GM12801 (cell line): ENCODE data around the gene HDAC9.

Source experiments
- TF ChIP-seq, protein P1 (sequence below): IDR thresholded peaks from one replicate; pipeline ENCODE4 v1.5.1; 2011; ENCODE audit warnings: control low read depth; ENCODE audit not compliant: insufficient read length; ENCODE audit errors: extremely low read depth

The HDAC9 gene

DNA sequence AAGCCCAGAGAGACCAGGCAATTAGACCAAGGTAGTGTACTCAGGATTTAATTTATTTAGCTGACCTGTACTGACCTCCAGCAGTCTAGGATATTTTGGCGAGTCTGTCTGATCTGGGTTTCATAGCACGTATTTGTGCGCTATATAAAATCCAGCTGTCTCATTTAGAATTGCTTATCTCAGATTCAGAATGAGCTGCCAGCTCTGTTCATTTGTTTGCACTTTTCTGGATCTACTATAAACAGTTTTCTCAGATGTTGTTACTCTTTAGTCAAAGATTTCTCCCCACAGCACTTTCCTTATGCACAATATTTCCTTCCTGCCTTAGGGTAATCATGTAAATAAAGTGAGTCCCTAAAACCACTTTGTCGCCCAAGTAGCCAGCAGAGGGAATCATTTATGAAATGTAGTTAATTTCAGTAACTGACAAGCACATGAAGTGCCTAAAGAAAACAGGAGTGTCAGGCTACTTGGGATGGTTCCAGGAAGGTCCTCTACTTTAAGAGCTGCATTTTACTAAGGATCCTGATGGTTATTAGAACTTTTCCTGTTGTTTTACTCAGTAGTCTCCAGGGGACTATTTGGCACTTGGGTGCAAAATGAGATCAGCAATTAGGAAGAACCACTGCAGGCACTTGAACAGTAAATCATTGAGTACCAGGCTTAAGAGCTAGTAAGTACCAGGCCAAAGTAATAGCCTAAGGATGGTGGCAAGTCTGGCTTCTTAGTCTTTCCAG, 395.5 kb downstream of the HDAC9 start:
- TF ChIP-seq, protein P1, sequence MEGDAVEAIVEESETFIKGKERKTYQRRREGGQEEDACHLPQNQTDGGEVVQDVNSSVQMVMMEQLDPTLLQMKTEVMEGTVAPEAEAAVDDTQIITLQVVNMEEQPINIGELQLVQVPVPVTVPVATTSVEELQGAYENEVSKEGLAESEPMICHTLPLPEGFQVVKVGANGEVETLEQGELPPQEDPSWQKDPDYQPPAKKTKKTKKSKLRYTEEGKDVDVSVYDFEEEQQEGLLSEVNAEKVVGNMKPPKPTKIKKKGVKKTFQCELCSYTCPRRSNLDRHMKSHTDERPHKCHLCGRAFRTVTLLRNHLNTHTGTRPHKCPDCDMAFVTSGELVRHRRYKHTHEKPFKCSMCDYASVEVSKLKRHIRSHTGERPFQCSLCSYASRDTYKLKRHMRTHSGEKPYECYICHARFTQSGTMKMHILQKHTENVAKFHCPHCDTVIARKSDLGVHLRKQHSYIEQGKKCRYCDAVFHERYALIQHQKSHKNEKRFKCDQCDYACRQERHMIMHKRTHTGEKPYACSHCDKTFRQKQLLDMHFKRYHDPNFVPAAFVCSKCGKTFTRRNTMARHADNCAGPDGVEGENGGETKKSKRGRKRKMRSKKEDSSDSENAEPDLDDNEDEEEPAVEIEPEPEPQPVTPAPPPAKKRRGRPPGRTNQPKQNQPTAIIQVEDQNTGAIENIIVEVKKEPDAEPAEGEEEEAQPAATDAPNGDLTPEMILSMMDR, result no peak

DNA sequence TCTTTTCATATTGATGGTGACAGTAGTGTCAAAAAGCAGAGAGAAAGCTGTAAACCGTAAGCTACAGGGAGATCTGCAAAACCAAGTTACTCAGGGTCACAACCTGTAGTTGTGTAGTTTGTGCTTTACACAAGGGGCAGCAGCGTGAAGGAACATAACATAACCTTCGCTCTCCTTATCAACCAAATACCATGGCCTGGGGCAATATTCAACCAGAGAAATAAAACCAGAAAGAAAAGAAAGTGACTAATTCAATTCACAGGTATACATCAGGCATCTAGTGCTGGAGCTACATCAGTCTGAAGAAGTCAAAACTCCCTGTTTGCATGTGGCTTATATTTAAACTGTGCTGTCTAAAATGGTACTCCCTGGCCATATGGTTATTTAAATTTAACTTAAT, 397.6 kb downstream of the HDAC9 start:
- TF ChIP-seq, protein P1, result no peak

DNA sequence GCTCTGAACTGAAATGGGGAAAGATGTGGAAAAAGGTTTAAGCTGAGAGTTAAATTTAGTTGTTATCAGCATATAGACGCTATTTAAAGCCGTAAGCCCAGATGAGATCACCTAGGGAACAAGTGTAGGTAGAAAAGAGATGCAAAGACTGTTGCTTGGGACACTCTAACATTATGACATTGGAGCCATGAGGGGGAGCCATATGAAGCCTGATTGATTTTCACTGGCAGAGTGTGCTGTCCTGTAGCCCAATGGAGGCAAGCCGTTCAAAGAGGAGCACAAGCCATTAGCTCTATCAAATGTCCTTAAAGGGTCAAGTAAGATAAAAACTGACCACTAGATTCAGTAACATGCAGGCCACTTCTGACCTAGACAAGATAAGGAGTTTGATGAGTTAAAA, 398.6 kb downstream of the HDAC9 start:
- TF ChIP-seq, protein P1, result no peak

DNA sequence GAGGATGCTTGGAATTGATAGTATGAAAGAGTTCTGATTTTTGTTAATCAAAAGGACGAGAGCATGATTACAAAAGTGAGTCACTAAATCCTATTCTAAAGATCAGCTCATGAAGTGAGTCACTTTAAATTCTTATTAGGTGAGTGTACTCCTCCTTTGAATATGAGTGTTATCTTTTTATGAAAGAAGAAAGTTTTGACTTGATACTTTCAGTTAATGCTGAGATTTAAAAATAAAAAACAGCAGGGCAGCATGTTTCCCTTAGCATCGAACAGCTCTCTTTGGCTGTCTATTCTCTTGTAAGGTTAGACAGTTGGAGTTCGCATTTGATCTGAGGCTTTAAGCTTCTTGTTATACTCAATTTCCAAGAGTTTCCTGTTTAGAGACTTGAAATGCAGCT, 399.9 kb downstream of the HDAC9 start:
- TF ChIP-seq, protein P1, result no peak

DNA sequence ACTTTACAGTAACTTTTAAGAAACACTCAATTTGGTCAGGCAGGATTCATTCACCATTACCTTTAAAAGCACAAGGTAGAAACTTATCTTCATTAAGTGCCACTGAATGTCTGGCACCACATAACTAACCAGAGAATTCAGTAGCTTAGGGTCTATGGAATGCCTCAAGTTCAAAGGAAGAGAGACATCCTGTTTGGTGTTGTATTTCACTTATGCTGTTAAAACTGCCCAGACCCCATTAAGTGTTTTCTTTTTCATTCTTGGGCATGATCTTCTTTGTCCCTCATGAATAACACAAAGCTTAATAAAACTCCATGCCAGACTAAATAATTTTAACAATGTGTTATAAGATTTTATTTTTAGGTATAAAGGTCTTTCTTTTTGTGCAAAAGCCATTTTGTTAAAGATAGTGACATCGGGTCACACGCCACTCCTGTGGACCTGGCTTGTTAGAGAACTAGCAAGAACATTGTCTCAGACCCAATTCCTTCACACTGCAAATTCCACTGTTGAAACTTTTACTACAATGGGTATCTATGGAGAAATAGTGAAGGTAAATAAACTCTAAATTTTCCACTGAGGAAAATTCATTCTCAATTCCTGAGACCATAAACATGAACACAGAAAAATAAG, 400.9 kb downstream of the HDAC9 start:
- TF ChIP-seq, protein P1, result no peak

DNA sequence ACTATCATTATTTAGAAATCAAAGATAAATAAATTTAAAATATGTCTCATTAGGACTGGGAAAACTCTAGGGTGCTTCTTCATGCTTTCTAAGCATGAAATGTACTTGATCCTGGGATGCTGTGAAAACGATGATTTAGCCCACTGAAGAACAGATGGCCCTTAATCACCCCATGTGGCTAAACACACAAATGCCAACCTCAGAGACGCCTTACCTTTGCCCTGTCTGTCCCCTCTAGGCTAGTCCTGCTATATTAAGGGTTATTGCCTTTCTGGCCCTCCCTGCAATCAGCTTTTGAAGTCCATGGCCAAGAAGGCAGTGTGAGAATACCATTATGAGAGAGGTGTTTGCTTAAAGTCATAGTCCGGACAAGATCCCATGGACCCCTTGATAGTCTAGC, 404.7 kb downstream of the HDAC9 start:
- TF ChIP-seq, protein P1, result no peak

DNA sequence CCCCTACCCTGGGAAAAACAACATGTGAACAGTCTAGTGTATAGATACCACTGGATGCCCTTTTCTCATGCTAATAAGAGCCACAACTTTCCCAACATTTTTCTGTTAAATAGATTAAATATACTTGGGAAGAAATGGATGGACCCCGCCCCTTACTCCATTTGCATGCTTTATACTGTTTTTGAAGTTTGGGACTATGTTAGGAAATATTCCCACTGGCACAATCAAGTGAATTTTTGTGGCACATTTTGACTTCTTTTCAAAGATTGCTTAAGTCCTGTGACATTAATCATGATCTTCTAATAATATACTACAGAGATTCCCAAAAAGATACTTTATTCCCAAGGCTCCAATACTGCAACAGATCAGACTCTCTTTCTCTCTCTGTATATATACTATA, 405.3 kb downstream of the HDAC9 start:
- TF ChIP-seq, protein P1, result no peak
